Progenitor cell of endocrine pancreas (in vitro differentiated cells): ENCODE results near the gene TRIM28. TPM values are rescaled to one million over a fixed set of nuclear protein-coding genes. Genes with fewer than 3 reads are reported as not detected.

Experiments
- DNase-seq: peaks from one replicate; pipeline ENCODE4 v3.0.0; 2021; ENCODE audit warnings: low spot score; ENCODE audit not compliant: unreplicated experiment
- H3K27ac Mint-ChIP-seq: 2 replicates; pipeline ENCODE4 v1.8.0; 2021; ENCODE audit warnings: mild to moderate bottlenecking, moderate library complexity, mixed read lengths
- H3K27me3 Mint-ChIP-seq: 2 replicates; pipeline ENCODE4 v1.8.0; 2021; ENCODE audit warnings: mixed read lengths
- H3K36me3 Mint-ChIP-seq: 2 replicates; pipeline ENCODE4 v1.8.0; 2022; ENCODE audit warnings: mixed read lengths; ENCODE audit not compliant: insufficient read depth
- H3K4me1 Mint-ChIP-seq: 2 replicates; pipeline ENCODE4 v1.8.0; 2021; ENCODE audit warnings: low read depth, mixed read lengths
- H3K4me3 Mint-ChIP-seq: 2 replicates; pipeline ENCODE4 v1.8.0; 2021; ENCODE audit warnings: low read depth, mild to moderate bottlenecking, moderate library complexity, mixed read lengths
- H3K9me3 Mint-ChIP-seq: 2 replicates; pipeline ENCODE4 v1.8.0; 2021; ENCODE audit warnings: low read depth, mixed read lengths
- total RNA-seq: library from RNA; stranded (reverse); gene quantifications from 2 replicates; pipeline ENCODE4 v1.2.1, GENCODE V29; 2021
- TF ChIP-seq, protein P1 (sequence below): fragments of 200-600 bp; sonication (generic); IDR thresholded peaks from one replicate; pipeline ENCODE4 v1.5.0; 2021; ENCODE audit warnings: antibody characterized with exemption, mild to moderate bottlenecking; ENCODE audit not compliant: unreplicated experiment

Gene TRIM28
- total RNA-seq, 1 donor from 2014 or later: 699 TPM

DNA sequence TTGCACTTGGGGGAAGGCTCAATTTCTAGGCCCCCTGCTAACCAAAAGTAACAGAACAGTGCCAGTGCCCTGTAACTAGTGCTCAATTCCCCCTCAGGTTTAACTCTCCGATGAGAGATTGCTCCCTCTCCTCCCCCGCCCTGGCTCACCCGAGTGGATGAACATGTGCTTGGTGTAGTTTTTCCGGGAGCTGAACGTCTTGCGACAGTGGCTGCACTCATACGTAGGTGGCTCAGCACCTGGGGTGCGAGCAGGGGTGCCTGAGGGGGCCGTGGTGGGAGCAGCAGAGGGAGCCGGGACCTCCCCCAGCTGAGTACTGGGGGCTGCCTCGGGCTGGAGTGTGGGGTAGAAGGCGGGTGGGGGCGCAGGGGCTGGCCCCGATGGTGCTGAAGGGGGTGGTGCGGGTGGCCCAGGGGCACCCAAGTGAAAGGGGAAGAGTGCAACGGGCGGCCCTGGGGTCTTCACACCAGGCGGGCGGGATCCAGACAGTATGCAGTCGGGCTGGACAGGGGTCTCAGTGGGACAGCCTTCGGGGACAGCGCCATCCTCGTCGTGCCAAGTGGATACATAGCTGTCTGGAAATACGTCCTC, 27.5 kb upstream of the TRIM28 start:
- Mint-ChIP-seq H3K36me3 (peaks cover 3% of the 10 kb centered on the region), H3K27ac (no peak overlapping the region), H3K4me1 (peaks cover 29% of the 10 kb centered on the region), H3K9me3 (no peaks in the 10 kb centered on the region), H3K27me3 (no peaks in the 10 kb centered on the region), H3K4me3 (no peak overlapping the region)
- TF ChIP-seq, protein P1, sequence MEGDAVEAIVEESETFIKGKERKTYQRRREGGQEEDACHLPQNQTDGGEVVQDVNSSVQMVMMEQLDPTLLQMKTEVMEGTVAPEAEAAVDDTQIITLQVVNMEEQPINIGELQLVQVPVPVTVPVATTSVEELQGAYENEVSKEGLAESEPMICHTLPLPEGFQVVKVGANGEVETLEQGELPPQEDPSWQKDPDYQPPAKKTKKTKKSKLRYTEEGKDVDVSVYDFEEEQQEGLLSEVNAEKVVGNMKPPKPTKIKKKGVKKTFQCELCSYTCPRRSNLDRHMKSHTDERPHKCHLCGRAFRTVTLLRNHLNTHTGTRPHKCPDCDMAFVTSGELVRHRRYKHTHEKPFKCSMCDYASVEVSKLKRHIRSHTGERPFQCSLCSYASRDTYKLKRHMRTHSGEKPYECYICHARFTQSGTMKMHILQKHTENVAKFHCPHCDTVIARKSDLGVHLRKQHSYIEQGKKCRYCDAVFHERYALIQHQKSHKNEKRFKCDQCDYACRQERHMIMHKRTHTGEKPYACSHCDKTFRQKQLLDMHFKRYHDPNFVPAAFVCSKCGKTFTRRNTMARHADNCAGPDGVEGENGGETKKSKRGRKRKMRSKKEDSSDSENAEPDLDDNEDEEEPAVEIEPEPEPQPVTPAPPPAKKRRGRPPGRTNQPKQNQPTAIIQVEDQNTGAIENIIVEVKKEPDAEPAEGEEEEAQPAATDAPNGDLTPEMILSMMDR: no peak
- no peak for DNase-seq

DNA sequence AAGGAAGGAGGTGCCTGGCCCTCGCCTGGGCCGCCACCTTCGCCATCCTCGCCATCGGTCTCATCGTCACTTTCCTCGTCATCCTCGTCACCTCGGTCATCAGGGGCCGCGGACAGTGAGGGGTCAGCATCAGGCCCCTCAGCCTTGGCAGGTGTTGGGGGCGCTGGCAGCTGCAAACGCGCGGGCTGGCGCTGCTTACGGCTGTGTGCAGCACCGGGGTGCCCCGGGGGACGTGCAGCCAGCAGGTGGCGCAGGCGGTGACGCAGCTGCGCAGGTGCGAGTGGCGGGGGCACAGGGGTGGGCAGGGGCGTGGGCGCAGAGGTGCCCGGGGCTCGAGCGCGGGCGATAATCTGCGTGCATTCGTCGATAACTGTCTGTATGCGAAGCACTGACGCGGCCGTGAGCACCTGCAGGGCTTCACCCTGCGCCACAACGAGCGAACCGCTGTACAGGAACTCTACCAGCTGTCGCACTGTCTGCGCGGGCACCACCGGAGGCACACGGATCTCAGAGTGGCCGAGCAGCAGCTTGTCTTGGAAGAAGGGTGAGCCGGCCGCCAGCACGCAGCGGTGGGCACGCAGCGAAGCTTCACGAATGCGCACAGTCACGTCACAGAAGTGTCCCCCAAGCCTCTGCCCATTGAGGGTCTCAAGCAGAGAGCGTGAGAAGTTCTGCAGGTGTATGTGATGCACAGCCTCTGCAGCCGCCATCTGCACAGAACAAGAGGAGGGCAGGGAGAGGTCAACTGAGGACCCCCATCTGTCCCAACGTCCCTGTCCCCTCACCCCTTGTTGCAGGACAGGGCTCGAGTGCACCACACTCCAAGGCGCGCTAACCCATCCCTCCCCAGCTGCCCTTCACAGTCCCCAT, 26.7 kb upstream of the TRIM28 start:
- TF ChIP-seq, protein P1: no peak
- DNase-seq: no peak
- no peaks in the 10 kb centered on the region for H3K27me3 Mint-ChIP-seq
- H3K36me3 Mint-ChIP-seq: peaks cover 3% of the 10 kb centered on the region
- no peak overlapping the region for H3K27ac Mint-ChIP-seq
- peaks cover 32% of the 10 kb centered on the region for H3K4me1 Mint-ChIP-seq
- no peaks in the 10 kb centered on the region for H3K9me3 Mint-ChIP-seq
- H3K4me3 Mint-ChIP-seq: no peak overlapping the region

DNA sequence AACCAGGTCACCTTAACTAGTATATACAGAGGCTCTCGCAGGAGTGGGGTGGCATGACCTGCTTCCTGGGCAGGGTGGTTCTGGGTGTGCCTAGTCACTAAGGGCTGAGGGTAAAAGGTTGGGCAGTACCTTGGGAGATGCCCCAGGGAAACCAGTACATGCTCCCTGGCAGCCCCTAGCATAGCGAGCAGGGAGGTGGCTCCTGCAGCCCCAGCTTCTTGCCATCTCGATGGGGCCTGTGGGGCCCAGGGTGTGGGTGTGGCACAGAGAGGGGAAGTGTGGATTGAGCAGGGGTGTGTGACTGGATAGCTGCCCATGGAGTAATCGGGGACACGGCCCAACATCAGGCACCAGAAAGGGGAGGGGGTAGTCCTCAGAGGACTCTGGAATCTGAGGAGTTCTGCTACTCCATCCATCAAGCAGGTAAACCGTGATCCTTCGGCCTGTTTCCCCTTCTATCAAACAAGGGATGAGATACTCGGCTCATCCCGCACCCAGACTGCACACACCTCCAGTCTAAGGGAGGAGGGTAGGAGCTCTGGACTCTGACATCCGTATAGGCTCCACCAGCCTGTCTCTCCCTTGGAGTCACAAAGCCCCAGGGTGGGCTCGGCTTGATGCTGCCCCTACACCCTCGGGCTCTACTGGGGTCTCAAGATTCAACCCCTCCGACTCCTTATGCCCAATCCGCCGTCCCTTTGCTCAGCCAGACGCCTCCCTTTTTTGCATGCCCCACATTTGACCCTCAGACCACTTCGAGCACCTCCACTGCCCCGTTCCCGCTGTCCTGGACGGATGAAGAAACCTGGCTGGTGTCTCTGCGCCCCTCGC, 25.4 kb upstream of the TRIM28 start:
- peaks cover 33% of the 10 kb centered on the region for H3K4me1 Mint-ChIP-seq
- no peaks in the 10 kb centered on the region for H3K9me3 Mint-ChIP-seq
- peak overlapping the region; percentile 99 for H3K27ac Mint-ChIP-seq
- TF ChIP-seq, protein P1: no peak
- H3K4me3 Mint-ChIP-seq: peak overlapping the region; percentile 97
- no peak for DNase-seq
- peaks cover 3% of the 10 kb centered on the region for H3K36me3 Mint-ChIP-seq
- H3K27me3 Mint-ChIP-seq: no peaks in the 10 kb centered on the region

DNA sequence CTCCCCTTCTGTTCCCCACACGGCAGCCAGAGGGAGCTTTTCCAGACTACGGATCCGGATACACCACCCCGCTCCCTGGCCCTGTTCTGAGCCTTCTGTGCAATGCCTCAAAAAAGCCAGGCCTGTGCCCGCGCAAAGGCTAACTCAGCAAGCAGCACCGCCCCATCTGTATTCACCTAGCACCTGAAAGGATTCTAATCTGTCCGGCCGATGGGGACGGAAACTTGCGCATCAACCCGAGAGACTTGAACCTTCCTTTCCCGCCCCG, 24.8 kb upstream of the TRIM28 start:
- TF ChIP-seq, protein P1: peak; percentile 62
- H3K4me1 Mint-ChIP-seq: peaks cover 32% of the 10 kb centered on the region

More for the DNA sequence above, 24.8 kb upstream of the TRIM28 start:
- H3K27me3 Mint-ChIP-seq: no peaks in the 10 kb centered on the region
- H3K4me3 Mint-ChIP-seq: peak overlapping the region; percentile 97
- no peaks in the 10 kb centered on the region for H3K9me3 Mint-ChIP-seq
- H3K27ac Mint-ChIP-seq: peak overlapping the region; percentile 99
- H3K36me3 Mint-ChIP-seq: peaks cover 3% of the 10 kb centered on the region
- peak; percentile 51 for DNase-seq
